ENCODE data around the gene ACCSL.

ACCSL gene

DNA sequence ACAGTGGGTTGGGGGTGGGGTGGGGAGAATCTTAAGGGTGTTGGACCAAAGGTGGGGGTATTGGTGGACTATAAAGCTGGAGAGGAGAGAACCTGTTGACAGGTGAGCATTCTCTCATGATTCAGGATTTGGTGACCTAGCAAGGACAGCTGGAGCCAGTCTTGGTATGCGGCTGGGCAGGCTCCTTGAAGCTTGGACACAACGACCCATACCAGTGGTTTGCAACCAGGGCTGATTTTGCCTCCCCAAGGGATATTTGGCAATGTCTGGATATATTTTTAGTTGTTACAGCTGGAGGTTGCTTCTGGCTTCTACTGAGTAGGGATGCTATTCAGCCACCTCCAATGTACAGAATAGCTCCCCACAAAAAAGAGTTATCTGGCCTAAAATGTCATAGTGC, 53.3 kb downstream of the ACCSL start:
- DNase-seq = no peak

- no peak for DNase-seq
Measured at GRCh38 chr11:44104481-44105294, 56.9 kb downstream of the ACCSL start.

- no peak for DNase-seq
Measured at GRCh38 chr11:44108260-44108659, 60.5 kb downstream of the ACCSL start.

Data from activated CD4-positive, alpha-beta T cell treated with anti-CD3 and anti-CD28 coated beads, Interleukin-2, amount 50 U/mL, for 48 hours (primary cell).